K562 (cell line): Measurements from ENCODE around the gene PPP1R13B. TPM values are rescaled to one million over a fixed set of nuclear protein-coding genes. Genes with fewer than 3 reads are reported as not detected.

Experiments
- ZFP30 ChIP-seq: fragments of 250-450 bp; sonication (Bioruptor Pico); IDR thresholded peaks from 2 replicates; pipeline ENCODE4 v1.8.0; 2022; ENCODE audit warnings: moderate library complexity, mild to moderate bottlenecking, inconsistent platforms, borderline replicate concordance
- polyA plus RNA-seq, 8 experiments: library from polyadenylated mRNA; depleted of rRNA in 4 of 8; stranded (reverse) in 5 of 8; unstranded in 3 of 8; fragments of >200 nt; fragmentation: Nextera tagmentation in 2 of 8; fragmentation: Illumina TruSeq in 1 of 8; extraction: Ambion mirVana in 2 of 8; extraction: Trizol in 1 of 8; gene quantifications; 2 replicates each; pipeline versions ENCODE4 v1.2.1 to v1.2.3, GENCODE V29; 2011 to 2014; ENCODE audit warnings: inconsistent platforms in 1 of 8, missing spikeins in 1 of 8
- total RNA-seq, 7 experiments: library from RNA; depleted of rRNA in 6 of 7; stranded (reverse); fragments of >200 nt in 6 of 7; fragmentation: Illumina TruSeq in 2 of 7; extraction: Trizol in 2 of 7; gene quantifications; 2 replicates each; pipeline versions ENCODE4 v1.2.1 to v1.2.3, GENCODE V29; 2011 to 2021; ENCODE audit warnings: low replicate concordance in 1 of 7
- TF ChIP-seq, protein P1 (sequence below), 2 experiments: fragments of 450-650 bp in 1 of 2; sonication (generic) in 1 of 2; formaldehyde crosslinking in 1 of 2; IDR thresholded peaks; 2 replicates each; pipeline versions ENCODE4 v1.7.1 to v1.9.0; 2016 to 2022; ENCODE audit warnings: inconsistent platforms in 1 of 2, mild to moderate bottlenecking in 1 of 2, missing genetic modification reagents in 1 of 2
- TF ChIP-seq, protein P2 (sequence below): fragments of 200-600 bp; sonication (generic); IDR thresholded peaks from one replicate; pipeline ENCODE4 v1.6.1; 2012; ENCODE audit warnings: mild to moderate bottlenecking, low read depth, low read length, inconsistent platforms

The PPP1R13B gene
- total and polyA plus RNA-seq, 9 of the 15 experiments (the other 6 are each of a cell fraction or from before 2014, with no cell fraction given): 0.03 to 1.7 (median 0.15) TPM

DNA sequence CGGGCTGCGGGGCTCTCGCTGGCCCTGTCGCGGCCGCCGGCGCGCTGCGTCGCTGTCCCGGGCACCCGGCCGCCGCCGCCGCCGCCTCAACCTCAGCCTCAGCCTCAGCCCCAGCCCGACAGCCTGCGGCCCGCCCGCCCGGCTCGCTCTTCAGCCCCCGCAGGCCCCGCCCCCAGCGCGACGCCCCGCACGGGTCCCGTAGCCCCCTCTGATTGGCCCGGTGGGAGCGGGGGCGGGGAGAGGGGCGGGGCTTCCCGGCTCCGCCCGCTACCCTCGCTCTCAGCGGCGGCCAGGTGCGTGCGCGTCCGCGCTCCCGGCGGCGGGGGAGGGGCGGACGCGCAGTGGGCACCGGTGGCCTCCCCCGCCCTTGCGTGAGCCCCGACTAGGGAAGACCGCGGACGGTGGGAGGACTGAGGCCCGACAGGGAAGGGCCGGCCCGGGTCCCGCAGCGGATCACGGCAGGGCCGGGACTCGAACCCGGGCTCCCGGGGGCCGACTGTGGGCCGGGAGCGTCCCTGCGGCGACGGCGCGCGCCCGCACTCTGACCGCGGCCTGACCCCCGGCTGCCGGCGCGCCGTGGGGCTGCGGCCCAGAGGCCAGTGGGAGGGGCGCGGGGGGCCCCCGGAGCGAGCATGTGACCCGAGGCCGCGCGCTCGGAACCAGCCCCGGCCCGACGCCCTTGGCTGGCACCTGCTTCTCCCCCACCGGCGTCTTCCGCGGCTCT lies at the start of gene PPP1R13B (continued):
- TF ChIP-seq, protein P1, sequence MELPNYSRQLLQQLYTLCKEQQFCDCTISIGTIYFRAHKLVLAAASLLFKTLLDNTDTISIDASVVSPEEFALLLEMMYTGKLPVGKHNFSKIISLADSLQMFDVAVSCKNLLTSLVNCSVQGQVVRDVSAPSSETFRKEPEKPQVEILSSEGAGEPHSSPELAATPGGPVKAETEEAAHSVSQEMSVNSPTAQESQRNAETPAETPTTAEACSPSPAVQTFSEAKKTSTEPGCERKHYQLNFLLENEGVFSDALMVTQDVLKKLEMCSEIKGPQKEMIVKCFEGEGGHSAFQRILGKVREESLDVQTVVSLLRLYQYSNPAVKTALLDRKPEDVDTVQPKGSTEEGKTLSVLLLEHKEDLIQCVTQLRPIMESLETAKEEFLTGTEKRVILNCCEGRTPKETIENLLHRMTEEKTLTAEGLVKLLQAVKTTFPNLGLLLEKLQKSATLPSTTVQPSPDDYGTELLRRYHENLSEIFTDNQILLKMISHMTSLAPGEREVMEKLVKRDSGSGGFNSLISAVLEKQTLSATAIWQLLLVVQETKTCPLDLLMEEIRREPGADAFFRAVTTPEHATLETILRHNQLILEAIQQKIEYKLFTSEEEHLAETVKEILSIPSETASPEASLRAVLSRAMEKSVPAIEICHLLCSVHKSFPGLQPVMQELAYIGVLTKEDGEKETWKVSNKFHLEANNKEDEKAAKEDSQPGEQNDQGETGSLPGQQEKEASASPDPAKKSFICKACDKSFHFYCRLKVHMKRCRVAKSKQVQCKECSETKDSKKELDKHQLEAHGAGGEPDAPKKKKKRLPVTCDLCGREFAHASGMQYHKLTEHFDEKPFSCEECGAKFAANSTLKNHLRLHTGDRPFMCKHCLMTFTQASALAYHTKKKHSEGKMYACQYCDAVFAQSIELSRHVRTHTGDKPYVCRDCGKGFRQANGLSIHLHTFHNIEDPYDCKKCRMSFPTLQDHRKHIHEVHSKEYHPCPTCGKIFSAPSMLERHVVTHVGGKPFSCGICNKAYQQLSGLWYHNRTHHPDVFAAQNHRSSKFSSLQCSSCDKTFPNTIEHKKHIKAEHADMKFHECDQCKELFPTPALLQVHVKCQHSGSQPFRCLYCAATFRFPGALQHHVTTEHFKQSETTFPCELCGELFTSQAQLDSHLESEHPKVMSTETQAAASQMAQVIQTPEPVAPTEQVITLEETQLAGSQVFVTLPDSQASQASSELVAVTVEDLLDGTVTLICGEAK (IDR thresholded peaks at IDR 0.05): no peak
- TF ChIP-seq, protein P1 (CRISPR knock-in tag; IDR thresholded peaks at IDR 0.05): no peak
- TF ChIP-seq, protein P2, sequence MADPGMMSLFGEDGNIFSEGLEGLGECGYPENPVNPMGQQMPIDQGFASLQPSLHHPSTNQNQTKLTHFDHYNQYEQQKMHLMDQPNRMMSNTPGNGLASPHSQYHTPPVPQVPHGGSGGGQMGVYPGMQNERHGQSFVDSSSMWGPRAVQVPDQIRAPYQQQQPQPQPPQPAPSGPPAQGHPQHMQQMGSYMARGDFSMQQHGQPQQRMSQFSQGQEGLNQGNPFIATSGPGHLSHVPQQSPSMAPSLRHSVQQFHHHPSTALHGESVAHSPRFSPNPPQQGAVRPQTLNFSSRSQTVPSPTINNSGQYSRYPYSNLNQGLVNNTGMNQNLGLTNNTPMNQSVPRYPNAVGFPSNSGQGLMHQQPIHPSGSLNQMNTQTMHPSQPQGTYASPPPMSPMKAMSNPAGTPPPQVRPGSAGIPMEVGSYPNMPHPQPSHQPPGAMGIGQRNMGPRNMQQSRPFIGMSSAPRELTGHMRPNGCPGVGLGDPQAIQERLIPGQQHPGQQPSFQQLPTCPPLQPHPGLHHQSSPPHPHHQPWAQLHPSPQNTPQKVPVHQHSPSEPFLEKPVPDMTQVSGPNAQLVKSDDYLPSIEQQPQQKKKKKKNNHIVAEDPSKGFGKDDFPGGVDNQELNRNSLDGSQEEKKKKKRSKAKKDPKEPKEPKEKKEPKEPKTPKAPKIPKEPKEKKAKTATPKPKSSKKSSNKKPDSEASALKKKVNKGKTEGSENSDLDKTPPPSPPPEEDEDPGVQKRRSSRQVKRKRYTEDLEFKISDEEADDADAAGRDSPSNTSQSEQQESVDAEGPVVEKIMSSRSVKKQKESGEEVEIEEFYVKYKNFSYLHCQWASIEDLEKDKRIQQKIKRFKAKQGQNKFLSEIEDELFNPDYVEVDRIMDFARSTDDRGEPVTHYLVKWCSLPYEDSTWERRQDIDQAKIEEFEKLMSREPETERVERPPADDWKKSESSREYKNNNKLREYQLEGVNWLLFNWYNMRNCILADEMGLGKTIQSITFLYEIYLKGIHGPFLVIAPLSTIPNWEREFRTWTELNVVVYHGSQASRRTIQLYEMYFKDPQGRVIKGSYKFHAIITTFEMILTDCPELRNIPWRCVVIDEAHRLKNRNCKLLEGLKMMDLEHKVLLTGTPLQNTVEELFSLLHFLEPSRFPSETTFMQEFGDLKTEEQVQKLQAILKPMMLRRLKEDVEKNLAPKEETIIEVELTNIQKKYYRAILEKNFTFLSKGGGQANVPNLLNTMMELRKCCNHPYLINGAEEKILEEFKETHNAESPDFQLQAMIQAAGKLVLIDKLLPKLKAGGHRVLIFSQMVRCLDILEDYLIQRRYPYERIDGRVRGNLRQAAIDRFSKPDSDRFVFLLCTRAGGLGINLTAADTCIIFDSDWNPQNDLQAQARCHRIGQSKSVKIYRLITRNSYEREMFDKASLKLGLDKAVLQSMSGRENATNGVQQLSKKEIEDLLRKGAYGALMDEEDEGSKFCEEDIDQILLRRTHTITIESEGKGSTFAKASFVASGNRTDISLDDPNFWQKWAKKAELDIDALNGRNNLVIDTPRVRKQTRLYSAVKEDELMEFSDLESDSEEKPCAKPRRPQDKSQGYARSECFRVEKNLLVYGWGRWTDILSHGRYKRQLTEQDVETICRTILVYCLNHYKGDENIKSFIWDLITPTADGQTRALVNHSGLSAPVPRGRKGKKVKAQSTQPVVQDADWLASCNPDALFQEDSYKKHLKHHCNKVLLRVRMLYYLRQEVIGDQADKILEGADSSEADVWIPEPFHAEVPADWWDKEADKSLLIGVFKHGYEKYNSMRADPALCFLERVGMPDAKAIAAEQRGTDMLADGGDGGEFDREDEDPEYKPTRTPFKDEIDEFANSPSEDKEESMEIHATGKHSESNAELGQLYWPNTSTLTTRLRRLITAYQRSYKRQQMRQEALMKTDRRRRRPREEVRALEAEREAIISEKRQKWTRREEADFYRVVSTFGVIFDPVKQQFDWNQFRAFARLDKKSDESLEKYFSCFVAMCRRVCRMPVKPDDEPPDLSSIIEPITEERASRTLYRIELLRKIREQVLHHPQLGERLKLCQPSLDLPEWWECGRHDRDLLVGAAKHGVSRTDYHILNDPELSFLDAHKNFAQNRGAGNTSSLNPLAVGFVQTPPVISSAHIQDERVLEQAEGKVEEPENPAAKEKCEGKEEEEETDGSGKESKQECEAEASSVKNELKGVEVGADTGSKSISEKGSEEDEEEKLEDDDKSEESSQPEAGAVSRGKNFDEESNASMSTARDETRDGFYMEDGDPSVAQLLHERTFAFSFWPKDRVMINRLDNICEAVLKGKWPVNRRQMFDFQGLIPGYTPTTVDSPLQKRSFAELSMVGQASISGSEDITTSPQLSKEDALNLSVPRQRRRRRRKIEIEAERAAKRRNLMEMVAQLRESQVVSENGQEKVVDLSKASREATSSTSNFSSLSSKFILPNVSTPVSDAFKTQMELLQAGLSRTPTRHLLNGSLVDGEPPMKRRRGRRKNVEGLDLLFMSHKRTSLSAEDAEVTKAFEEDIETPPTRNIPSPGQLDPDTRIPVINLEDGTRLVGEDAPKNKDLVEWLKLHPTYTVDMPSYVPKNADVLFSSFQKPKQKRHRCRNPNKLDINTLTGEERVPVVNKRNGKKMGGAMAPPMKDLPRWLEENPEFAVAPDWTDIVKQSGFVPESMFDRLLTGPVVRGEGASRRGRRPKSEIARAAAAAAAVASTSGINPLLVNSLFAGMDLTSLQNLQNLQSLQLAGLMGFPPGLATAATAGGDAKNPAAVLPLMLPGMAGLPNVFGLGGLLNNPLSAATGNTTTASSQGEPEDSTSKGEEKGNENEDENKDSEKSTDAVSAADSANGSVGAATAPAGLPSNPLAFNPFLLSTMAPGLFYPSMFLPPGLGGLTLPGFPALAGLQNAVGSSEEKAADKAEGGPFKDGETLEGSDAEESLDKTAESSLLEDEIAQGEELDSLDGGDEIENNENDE: no peak
- TF ChIP-seq ZFP30 (CRISPR knock-in tag): no peak
